NCI-H510A (cell line): ENCODE data around the gene PIK3CB.
"Not testable (repeated sequence)": the region's sequence is repeated elsewhere in the genome, so short reads cannot be mapped to it uniquely, and the experiment has no call there.

Source experiments
- DNase-seq: peaks from one replicate; lab custom pipeline; 2025; lab: John Stamatoyannopoulos, UW

The PIK3CB gene

GRCh38 chr3:138608322-138609135 lies 226.2 kb downstream of the PIK3CB start, which contains the start of gene FAIM:
Gene FAIM (plus strand): TSS chr3:138608771. CDS start chr3:138619727, 10,956 bp downstream.
- DNase-seq, result peak; percentile 48

- not testable (repeated sequence) for DNase-seq
These were observed 230.6 kb downstream of the PIK3CB start for GRCh38 chr3:138604106-138604595.
